ENCODE results near the gene SLTM.

DNA sequence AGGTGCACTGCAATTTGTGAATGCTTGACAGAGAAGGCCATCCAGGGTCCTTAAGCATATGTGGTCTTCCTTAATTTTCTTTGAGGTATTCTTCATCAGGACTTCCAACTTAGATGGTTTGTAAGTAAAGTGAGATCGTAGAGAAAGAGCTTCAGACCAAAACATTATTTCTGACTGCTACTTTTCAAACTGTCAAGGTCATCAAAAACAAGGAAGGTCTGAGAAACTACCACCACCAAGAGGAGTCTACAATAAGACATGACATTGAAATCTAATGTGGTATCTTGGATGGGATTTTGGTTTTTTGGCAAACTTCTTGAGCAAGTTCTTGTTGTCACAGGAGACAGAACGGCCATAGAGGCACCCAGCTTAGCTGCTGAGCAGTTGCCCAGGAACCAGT, 34.0 kb upstream of the SLTM start:
- TF ChIP-seq TAF1 (IDR thresholded peaks at IDR 0.05; ENCODE audit: borderline replicate concordance, insufficient read depth, low read length) (no peak), REST (IDR thresholded peaks at IDR 0.05; ENCODE audit: insufficient read depth in 1 of 2, low read depth in 2 of 2, low read length in 2 of 2) (no peak), SIN3A (IDR thresholded peaks at IDR 0.05; ENCODE audit: borderline replicate concordance, insufficient read depth, low read length) (no peak), POLR2AphosphoS5 (IDR thresholded peaks at IDR 0.05; ENCODE audit: low read depth, low read length) (no peak), FOXP2 (optimal IDR thresholded peaks at IDR 0.05; ENCODE audit: borderline replicate concordance, extremely low read depth, extremely low read length, insufficient read depth) (no peak)

Measured in PFSK-1 (cell line).